Neural cell (in vitro differentiated cells): ENCODE measurements around the gene GANAB.
A peak's percentile ranks its signal among the peaks of the same experiment; 100 is the strongest.

Experiments used
- CTCF ChIP-seq: fragments of 450-650 bp; IDR thresholded peaks from 2 replicates; pipeline ENCODE4 v1.5.1; 2014; ENCODE audit warnings: antibody characterized with exemption, mild to moderate bottlenecking, moderate library complexity; ENCODE audit not compliant: poor library complexity, severe bottlenecking
- EZH2 ChIP-seq: fragments of 200-600, 300-800 bp; shearing (Covaris generic), sonication (generic); IDR thresholded peaks from 2 replicates; pipeline ENCODE4 v1.6.1; 2014; ENCODE audit warnings: antibody characterized with exemption, low read length, borderline replicate concordance, mild to moderate bottlenecking; ENCODE audit not compliant: insufficient read depth, poor library complexity, severe bottlenecking
- POLR2AphosphoS5 ChIP-seq: IDR thresholded peaks from 2 replicates; pipeline ENCODE4 v1.6.1; 2012
- TF ChIP-seq, protein P1 (sequence below): IDR thresholded peaks from 2 replicates; pipeline ENCODE4 v1.6.1; 2012; ENCODE audit warnings: borderline replicate concordance

DNA sequence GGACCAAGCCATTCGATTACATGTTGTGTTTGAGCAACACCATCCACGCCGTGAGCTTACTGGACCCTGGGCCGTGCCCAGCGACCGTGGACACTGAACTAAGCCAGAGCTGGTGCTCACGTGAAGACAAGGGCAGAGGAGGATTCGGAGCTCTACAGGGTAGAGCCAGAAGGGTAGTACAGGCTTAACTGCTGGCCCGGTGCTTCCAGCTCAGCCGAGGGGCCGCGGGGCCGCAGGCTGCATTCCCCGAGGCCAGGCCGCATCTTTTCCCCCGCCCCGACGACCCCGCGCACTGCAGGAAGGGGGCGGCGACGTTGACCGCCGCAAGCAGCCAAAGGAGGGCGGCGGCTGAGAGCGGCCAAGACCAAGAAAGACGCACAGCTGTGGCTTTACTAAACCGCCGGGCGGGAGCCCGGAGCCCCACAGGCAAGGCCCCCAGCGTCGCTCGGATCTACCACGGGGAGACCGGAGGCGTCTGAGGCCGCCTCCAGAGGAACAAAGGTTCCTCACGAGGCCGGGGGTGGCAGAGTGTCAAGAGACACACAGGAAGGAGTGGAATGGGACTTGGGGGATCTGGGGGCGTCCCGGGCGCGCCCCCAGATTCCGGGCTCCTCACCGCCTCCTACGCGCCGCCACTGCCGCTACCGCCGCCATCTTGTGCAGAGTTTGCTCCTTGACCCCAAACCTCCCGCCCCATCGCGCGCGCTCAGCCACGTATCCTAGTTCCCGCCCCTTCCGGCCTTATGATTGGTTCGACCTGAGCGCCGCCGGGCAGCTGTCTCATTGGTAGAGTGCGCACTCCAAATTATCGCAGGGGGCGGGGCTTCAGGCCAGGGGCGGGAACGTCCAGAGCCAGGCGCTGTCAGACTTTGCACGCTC, at the start of gene GANAB:
- TF ChIP-seq CTCF = peak; percentile 13
- TF ChIP-seq, protein P1, sequence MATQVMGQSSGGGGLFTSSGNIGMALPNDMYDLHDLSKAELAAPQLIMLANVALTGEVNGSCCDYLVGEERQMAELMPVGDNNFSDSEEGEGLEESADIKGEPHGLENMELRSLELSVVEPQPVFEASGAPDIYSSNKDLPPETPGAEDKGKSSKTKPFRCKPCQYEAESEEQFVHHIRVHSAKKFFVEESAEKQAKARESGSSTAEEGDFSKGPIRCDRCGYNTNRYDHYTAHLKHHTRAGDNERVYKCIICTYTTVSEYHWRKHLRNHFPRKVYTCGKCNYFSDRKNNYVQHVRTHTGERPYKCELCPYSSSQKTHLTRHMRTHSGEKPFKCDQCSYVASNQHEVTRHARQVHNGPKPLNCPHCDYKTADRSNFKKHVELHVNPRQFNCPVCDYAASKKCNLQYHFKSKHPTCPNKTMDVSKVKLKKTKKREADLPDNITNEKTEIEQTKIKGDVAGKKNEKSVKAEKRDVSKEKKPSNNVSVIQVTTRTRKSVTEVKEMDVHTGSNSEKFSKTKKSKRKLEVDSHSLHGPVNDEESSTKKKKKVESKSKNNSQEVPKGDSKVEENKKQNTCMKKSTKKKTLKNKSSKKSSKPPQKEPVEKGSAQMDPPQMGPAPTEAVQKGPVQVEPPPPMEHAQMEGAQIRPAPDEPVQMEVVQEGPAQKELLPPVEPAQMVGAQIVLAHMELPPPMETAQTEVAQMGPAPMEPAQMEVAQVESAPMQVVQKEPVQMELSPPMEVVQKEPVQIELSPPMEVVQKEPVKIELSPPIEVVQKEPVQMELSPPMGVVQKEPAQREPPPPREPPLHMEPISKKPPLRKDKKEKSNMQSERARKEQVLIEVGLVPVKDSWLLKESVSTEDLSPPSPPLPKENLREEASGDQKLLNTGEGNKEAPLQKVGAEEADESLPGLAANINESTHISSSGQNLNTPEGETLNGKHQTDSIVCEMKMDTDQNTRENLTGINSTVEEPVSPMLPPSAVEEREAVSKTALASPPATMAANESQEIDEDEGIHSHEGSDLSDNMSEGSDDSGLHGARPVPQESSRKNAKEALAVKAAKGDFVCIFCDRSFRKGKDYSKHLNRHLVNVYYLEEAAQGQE = peak; percentile 79
- TF ChIP-seq POLR2AphosphoS5 = peak; percentile 97
- TF ChIP-seq EZH2 = no peak
